Activated CD8-positive, alpha-beta T cell treated with anti-CD3 and anti-CD28 coated beads for 36 hours (primary cell): ENCODE results near the gene TEX38. TPM values are rescaled to one million over a fixed set of nuclear protein-coding genes. Genes with fewer than 3 reads are reported as not detected.

Experiments
- ATAC-seq: fragments of 200-7000 bp; cut with Tn5 transposase; one replicate; pipeline ENCODE4 v1.10.0; 2021; ENCODE audit warnings: mild to moderate bottlenecking, moderate library complexity
- CTCF ChIA-PET: fragments of 350-600 bp; sonication (Branson Sonifier 250); formaldehyde crosslinking; loops from one replicate; lab custom pipeline; 2021; ENCODE audit warnings: antibody characterized with exemption; lab: Charles Lee
- POLR2A ChIA-PET: fragments of 350-600 bp; sonication (Branson Sonifier 250); formaldehyde crosslinking; loops from one replicate; lab custom pipeline; 2021; ENCODE audit warnings: antibody characterized with exemption; lab: Charles Lee
- DNase-seq: peaks from one replicate; pipeline ENCODE4 v3.0.0-alpha.2; 2020
- H3K27ac Mint-ChIP-seq: one replicate; pipeline ENCODE4 v1.8.0; 2021; ENCODE audit warnings: mild to moderate bottlenecking, mixed read lengths
- H3K27me3 Mint-ChIP-seq: one replicate; pipeline ENCODE4 v1.8.0; 2021; ENCODE audit warnings: mixed read lengths
- H3K36me3 Mint-ChIP-seq: one replicate; pipeline ENCODE4 v1.8.0; 2021; ENCODE audit warnings: low read depth, mixed read lengths
- H3K4me1 Mint-ChIP-seq: one replicate; pipeline ENCODE4 v1.8.0; 2021; ENCODE audit warnings: low read depth, mixed read lengths
- H3K4me3 Mint-ChIP-seq: one replicate; pipeline ENCODE4 v1.8.0; 2021; ENCODE audit warnings: mild to moderate bottlenecking, moderate library complexity, mixed read lengths
- H3K9me3 Mint-ChIP-seq: one replicate; pipeline ENCODE4 v1.8.0; 2021; ENCODE audit warnings: mixed read lengths
- intact Hi-C: fragments of 100-400 bp; cut with micrococcal nuclease; formaldehyde crosslinking; loops from one replicate; pipeline ENCODE4 v1.10.0; 2022
- total RNA-seq, 2 experiments: library from RNA; stranded (reverse); gene quantifications; one replicate each; pipeline ENCODE4 v1.2.3, GENCODE V29; 2021
- TF ChIP-seq, protein P1 (sequence below): fragments of 200-600 bp; IDR thresholded peaks from one replicate; pipeline ENCODE4 v1.8.0; 2022; ENCODE audit warnings: antibody characterized with exemption, mild to moderate bottlenecking

TEX38 gene
- total RNA-seq, 2 experiments from 2014 or later, result not detected

DNA sequence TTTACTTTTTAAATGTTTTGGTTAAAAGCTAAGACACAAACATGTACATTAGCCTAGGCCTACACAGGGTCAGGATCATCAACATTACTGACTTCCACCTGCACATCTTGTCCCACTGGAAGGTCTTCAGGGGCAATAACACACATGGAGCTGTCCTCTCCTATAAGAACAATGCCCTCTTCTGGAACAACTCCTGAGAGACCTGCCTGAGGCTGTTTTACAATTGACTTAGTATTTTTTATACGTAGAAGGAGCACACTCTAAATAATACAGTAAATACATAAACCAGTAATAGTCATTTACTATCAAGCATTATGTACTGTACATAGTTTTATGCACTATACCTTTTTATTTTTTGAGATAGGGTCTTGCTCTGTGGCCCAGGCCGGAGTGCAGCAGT, 40.9 kb upstream of the TEX38 start:
- CTCF ChIA-PET, result interaction anchor here (1.3 kb wide), 1 partner anchor 13 kb away, joined by 3 read pairs; no protein-coding TSS in a partner anchor
- POLR2A ChIA-PET, result no interaction called here

DNA sequence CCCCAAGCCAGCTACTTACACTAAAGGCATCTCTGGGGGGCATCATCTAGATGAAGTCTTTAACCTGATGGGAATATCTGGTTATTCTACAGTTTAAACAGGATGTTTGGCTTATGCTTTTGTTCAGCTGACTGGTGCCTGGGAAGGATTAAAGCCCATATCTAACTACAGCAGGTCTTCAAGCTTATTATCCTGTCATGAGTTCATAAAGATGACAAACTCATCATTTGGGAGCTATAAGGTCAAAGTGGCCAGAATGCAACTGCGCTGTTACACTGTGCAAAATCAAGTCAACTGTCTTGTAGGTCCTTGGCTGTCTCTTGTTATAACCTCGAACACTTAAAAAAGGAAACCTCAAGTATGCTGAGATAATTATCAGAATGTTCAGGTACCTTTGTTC, 36.4 kb upstream of the TEX38 start:
- H3K27me3 Mint-ChIP-seq, result no peaks in the 10 kb centered on the region
- no peaks in the 10 kb centered on the region for H3K4me1 Mint-ChIP-seq
- ChIA-PET POLR2A (interaction anchor here (0.8 to 1.5 kb wide), 4 partner anchors 11 to 82 kb away, joined by 3 to 5 read pairs (median 4); partner anchors contain the start of gene MOB3C), CTCF (interaction anchor here (0.9 to 1.8 kb wide), 2 partner anchors 11 to 108 kb away, joined by 4 to 6 read pairs; no protein-coding TSS in a partner anchor)
- peaks cover 14% of the 10 kb centered on the region for H3K36me3 Mint-ChIP-seq
- H3K4me3 Mint-ChIP-seq, result no peak overlapping the region
- H3K27ac Mint-ChIP-seq, result no peak overlapping the region
- intact Hi-C loops, result no loop called here
- DNase-seq (no peak), ATAC-seq (no peak)
- no peaks in the 10 kb centered on the region for H3K9me3 Mint-ChIP-seq
- TF ChIP-seq, protein P1, sequence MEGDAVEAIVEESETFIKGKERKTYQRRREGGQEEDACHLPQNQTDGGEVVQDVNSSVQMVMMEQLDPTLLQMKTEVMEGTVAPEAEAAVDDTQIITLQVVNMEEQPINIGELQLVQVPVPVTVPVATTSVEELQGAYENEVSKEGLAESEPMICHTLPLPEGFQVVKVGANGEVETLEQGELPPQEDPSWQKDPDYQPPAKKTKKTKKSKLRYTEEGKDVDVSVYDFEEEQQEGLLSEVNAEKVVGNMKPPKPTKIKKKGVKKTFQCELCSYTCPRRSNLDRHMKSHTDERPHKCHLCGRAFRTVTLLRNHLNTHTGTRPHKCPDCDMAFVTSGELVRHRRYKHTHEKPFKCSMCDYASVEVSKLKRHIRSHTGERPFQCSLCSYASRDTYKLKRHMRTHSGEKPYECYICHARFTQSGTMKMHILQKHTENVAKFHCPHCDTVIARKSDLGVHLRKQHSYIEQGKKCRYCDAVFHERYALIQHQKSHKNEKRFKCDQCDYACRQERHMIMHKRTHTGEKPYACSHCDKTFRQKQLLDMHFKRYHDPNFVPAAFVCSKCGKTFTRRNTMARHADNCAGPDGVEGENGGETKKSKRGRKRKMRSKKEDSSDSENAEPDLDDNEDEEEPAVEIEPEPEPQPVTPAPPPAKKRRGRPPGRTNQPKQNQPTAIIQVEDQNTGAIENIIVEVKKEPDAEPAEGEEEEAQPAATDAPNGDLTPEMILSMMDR, result no peak

More for the DNA sequence above, 40.9 kb upstream of the TEX38 start:
- Mint-ChIP-seq H3K27ac (no peak overlapping the region), H3K27me3 (no peaks in the 10 kb centered on the region), H3K4me1 (no peaks in the 10 kb centered on the region), H3K9me3 (no peaks in the 10 kb centered on the region), H3K4me3 (no peak overlapping the region), H3K36me3 (peaks cover 11% of the 10 kb centered on the region)
- ATAC-seq (no peak), DNase-seq (no peak)
- intact Hi-C loops, result no loop called here
- TF ChIP-seq, protein P1, result no peak

DNA sequence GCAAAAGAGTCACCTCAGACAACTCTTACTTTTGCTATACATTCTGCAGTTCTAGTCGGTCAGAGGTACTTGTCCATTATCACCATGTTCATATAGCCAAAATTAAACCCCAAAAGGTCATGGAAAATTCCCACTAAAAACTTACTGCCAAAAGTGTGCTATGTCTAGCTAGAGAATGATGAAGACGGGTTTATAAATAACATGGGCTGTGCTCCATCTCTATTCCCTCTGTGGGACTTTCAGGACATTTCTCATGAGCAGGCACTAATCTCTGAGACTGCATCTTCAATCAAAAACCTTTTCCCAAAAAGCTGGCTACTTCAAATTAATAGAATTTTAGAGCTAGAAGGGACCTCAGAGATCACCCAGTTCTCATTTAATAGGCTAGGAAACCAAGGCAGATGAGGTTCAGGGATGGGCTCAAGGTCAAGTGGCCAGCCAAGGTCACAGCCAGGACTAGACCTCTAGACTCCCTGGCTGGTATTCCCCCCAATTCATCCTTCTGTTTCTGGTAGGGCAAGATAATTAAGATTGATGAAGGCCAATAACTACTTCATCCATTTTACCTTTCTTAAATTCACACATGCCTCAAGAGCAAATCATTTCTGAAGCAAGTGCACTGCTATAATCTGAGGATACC, 34.1 kb upstream of the TEX38 start:
- no peaks in the 10 kb centered on the region for H3K4me1 Mint-ChIP-seq
- H3K4me3 Mint-ChIP-seq, result no peak overlapping the region
- TF ChIP-seq, protein P1, result no peak
- intact Hi-C loops, result no loop called here
- ChIA-PET POLR2A (interaction anchor here (0.7 kb wide), 1 partner anchor 287 kb away, joined by 3 read pairs; no protein-coding TSS in a partner anchor), CTCF (no interaction called here)
- no peaks in the 10 kb centered on the region for H3K9me3 Mint-ChIP-seq
- no peak for DNase-seq
- no peak overlapping the region for H3K27ac Mint-ChIP-seq
- no peak for ATAC-seq
- H3K27me3 Mint-ChIP-seq, result no peaks in the 10 kb centered on the region
- H3K36me3 Mint-ChIP-seq, result peaks cover 17% of the 10 kb centered on the region

DNA sequence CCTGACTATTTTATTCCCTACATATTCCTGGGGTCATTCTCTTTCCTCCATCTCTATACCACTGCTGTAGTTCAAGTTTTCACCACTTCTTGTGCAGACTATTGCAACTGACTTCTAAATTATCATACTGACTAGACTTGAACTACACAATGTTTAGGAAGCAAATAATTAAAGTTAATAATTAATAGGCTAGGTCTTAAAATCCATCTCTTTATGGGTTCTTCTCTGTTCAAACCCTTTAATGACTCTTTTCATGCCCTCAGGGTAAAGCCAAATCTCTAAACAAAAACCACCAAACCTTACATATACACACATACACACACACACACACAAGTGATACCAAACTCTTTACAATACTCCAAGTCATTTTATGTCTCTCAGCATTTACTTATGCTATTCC, 32.7 kb upstream of the TEX38 start:
- H3K36me3 Mint-ChIP-seq, result peaks cover 15% of the 10 kb centered on the region
- CTCF ChIA-PET, result interaction anchor here (1.1 kb wide), 1 partner anchor 87 kb away, joined by 3 read pairs; no protein-coding TSS in a partner anchor

More for the DNA sequence above, 32.7 kb upstream of the TEX38 start:
- Mint-ChIP-seq H3K27me3 (no peaks in the 10 kb centered on the region), H3K4me1 (no peaks in the 10 kb centered on the region), H3K4me3 (no peak overlapping the region), H3K9me3 (no peaks in the 10 kb centered on the region), H3K27ac (peak overlapping the region; percentile 0)
- intact Hi-C loops, result no loop called here
- TF ChIP-seq, protein P1, result no peak
- DNase-seq (no peak), ATAC-seq (no peak)
- POLR2A ChIA-PET, result no interaction called here
